DND-41 (cell line): ENCODE measurements around the gene ERC1.

Source experiments
- EZH2 ChIP-seq: IDR thresholded peaks from 3 replicates; pipeline ENCODE4 v1.6.1; 2012; ENCODE audit warnings: borderline replicate concordance, low read depth, mild to moderate bottlenecking, moderate library complexity, low read length, inconsistent platforms; ENCODE audit not compliant: severe bottlenecking
- TF ChIP-seq, protein P1 (sequence below): IDR thresholded peaks from 2 replicates; pipeline ENCODE4 v1.5.1; 2012; ENCODE audit warnings: borderline replicate concordance, low read length, moderate library complexity, mild to moderate bottlenecking; ENCODE audit not compliant: poor library complexity, severe bottlenecking; ENCODE audit errors: extremely low read depth

DNA sequence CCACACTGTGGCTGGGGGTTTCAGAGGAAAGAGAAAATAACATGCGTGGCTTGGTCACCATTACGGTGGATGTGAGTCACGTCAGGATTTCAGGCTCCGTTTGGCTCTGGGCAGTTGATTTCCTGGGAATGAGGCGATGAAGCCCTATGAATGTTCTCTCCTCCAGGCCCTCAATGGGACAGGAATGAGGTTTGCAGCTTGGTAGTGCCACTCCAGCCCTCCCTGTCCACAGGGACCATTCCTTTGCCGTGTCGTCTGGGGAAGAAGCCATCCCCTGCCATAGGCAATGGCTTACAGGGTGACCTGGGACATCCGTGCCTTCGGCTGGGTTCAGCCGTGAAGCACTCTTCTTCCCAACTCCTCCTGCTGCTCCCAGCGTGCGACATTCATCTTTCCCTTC, 508.3 kb downstream of the ERC1 start:
- TF ChIP-seq, protein P1, sequence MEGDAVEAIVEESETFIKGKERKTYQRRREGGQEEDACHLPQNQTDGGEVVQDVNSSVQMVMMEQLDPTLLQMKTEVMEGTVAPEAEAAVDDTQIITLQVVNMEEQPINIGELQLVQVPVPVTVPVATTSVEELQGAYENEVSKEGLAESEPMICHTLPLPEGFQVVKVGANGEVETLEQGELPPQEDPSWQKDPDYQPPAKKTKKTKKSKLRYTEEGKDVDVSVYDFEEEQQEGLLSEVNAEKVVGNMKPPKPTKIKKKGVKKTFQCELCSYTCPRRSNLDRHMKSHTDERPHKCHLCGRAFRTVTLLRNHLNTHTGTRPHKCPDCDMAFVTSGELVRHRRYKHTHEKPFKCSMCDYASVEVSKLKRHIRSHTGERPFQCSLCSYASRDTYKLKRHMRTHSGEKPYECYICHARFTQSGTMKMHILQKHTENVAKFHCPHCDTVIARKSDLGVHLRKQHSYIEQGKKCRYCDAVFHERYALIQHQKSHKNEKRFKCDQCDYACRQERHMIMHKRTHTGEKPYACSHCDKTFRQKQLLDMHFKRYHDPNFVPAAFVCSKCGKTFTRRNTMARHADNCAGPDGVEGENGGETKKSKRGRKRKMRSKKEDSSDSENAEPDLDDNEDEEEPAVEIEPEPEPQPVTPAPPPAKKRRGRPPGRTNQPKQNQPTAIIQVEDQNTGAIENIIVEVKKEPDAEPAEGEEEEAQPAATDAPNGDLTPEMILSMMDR, result no peak
- TF ChIP-seq EZH2, result no peak
